Esophagus squamous epithelium (tissue), 4 donors: ENCODE data around the gene KCTD6.
"Not testable (repeated sequence)": the region's sequence is repeated elsewhere in the genome, so short reads cannot be mapped to it uniquely, and the experiment has no call there.

Source experiments
- CTCF ChIP-seq, 6 experiments: fragments of 450-650 bp in 4 of 6; fragments of 200-600 bp in 2 of 6; sonication (generic) in 2 of 6; IDR thresholded peaks; one replicate each; pipeline ENCODE4 v1.5.1; 2016 to 2019; ENCODE audit warnings: antibody characterized with exemption in 6 of 6, mild to moderate bottlenecking in 4 of 6, moderate library complexity in 4 of 6
- POLR2A ChIP-seq, 4 donors: fragments of 450-650 bp; IDR thresholded peaks; one replicate each; pipeline ENCODE4 v1.6.1; 2017; ENCODE audit warnings: antibody characterized with exemption in 4 of 4, mild to moderate bottlenecking in 4 of 4, moderate library complexity in 3 of 4

- TF ChIP-seq CTCF, POLR2A (IDR thresholded peaks at IDR 0.05): not testable (repeated sequence)
These were observed 35.5 kb downstream of the KCTD6 start for GRCh38 chr3:58527440-58527839.
